ENCODE measurements around the gene SNX13. TPM values are rescaled to one million over a fixed set of nuclear protein-coding genes. Genes with fewer than 3 reads are reported as not detected.

Gene SNX13
- total and polyA plus RNA-seq, 2 donors (not counting 3 experiments of a cell fraction or from before 2014, with no cell fraction given): 6.1 to 28.5 TPM

- POLR2A ChIA-PET: no interaction called here
- CTCF ChIA-PET: no interaction called here
- BruUV-seq (replicated peaks): no TSS peak
Measured at GRCh38 chr7:17852361-17852760, 87.9 kb downstream of the SNX13 start.

More at GRCh38 chr7:17852361-17852760, 87.9 kb downstream of the SNX13 start:
- Histone ChIP-seq H3K9me1 (replicated peaks; ENCODE audit: control insufficient read depth, extremely low read depth, insufficient read depth, low read length) (no peaks in the 10 kb centered on the region), H4K20me1 (replicated peaks; ENCODE audit: control insufficient read depth, extremely low read depth, insufficient read depth, low read length) (no peaks in the 10 kb centered on the region), H3K27ac (ENCODE audit: insufficient read depth, low read depth, low read length) (no peak overlapping the region), H3K4me3 (replicated peaks in 1 of 3; ENCODE audit: insufficient read depth in 1 of 3, low read depth in 1 of 3, low read length in 3 of 3) (no peak overlapping the region), H3K4me1 (ENCODE audit: control insufficient read depth, extremely low read depth, insufficient read depth, low read length) (no peaks in the 10 kb centered on the region), H3K27me3 (ENCODE audit: control insufficient read depth in 2 of 2, insufficient read depth in 2 of 2, low read length in 2 of 2) (no peaks in the 10 kb centered on the region), H3K4me2 (ENCODE audit: insufficient read depth, low read length) (no peak overlapping the region), H3K9me3 (replicated peaks; ENCODE audit: control insufficient read depth, insufficient read depth, low read length) (peaks cover 2% of the 10 kb centered on the region), H2AFZ (ENCODE audit: low read depth, low read length) (no peak overlapping the region), H3K79me2 (ENCODE audit: control insufficient read depth, insufficient read depth, low read length) (no peaks in the 10 kb centered on the region), H3K9ac (replicated peaks; ENCODE audit: extremely low read depth, insufficient read depth, low read length) (no peak overlapping the region), H3K36me3 (ENCODE audit: control insufficient read depth in 2 of 2, extremely low read depth in 1 of 2, insufficient read depth in 2 of 2, low read length in 2 of 2) (peaks cover 2 to 4% of the 10 kb centered on the region in 2 experiments)
- intact Hi-C loops (cut with micrococcal nuclease): no loop called here
- no peak for TF ChIP-seq EZH2 (IDR thresholded peaks at IDR 0.05; ENCODE audit: borderline replicate concordance, low read depth, low read length, severe bottlenecking)
- no peak for TF ChIP-seq MYC (IDR thresholded peaks at IDR 0.05; ENCODE audit: low read depth, low read length)
- no peak for TF ChIP-seq JUN (IDR thresholded peaks at IDR 0.05; ENCODE audit: borderline replicate concordance, insufficient read depth, insufficient read length, low read depth)
- TF ChIP-seq GATA2 (IDR thresholded peaks at IDR 0.05; ENCODE audit: insufficient read depth, insufficient read length, low read depth, low read length): no peak
- no peak for TF ChIP-seq FOS (IDR thresholded peaks at IDR 0.05; ENCODE audit: borderline replicate concordance, insufficient read depth, low read length)
- TF ChIP-seq POLR2AphosphoS5 (IDR thresholded peaks at IDR 0.05; ENCODE audit: insufficient read depth, low read depth, low read length): no peak
- TF ChIP-seq, protein P1, sequence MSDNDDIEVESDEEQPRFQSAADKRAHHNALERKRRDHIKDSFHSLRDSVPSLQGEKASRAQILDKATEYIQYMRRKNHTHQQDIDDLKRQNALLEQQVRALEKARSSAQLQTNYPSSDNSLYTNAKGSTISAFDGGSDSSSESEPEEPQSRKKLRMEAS (IDR thresholded peaks at IDR 0.05; ENCODE audit: insufficient read depth, insufficient read length): no peak
- TF ChIP-seq, protein P2, sequence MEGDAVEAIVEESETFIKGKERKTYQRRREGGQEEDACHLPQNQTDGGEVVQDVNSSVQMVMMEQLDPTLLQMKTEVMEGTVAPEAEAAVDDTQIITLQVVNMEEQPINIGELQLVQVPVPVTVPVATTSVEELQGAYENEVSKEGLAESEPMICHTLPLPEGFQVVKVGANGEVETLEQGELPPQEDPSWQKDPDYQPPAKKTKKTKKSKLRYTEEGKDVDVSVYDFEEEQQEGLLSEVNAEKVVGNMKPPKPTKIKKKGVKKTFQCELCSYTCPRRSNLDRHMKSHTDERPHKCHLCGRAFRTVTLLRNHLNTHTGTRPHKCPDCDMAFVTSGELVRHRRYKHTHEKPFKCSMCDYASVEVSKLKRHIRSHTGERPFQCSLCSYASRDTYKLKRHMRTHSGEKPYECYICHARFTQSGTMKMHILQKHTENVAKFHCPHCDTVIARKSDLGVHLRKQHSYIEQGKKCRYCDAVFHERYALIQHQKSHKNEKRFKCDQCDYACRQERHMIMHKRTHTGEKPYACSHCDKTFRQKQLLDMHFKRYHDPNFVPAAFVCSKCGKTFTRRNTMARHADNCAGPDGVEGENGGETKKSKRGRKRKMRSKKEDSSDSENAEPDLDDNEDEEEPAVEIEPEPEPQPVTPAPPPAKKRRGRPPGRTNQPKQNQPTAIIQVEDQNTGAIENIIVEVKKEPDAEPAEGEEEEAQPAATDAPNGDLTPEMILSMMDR (IDR thresholded peaks at IDR 0.05; ENCODE audit: extremely low read depth in 1 of 2, insufficient read depth in 1 of 2, low read depth in 1 of 2, low read length in 2 of 2): no peak
- no peak for TF ChIP-seq POLR2A (IDR thresholded peaks at IDR 0.05; ENCODE audit: low read depth, low read length)
- dilution Hi-C loops (cut with MboI; ENCODE audit: extremely low pct_ligation_motif_present, low sequenced_read_pairs): no loop called here
- FAIRE-seq (no peak), DNase-seq (ENCODE audit: low read depth, low spot score) (no peak)
